GM21526 (cell line): ENCODE results near the gene BLZF1.
A peak's percentile ranks its signal among the peaks of the same experiment; 100 is the strongest.
"Not testable (repeated sequence)": the region's sequence is repeated elsewhere in the genome, so short reads cannot be mapped to it uniquely, and the experiment has no call there.

Experiments
- ATAC-seq: cut with Tn5 transposase; IDR thresholded peaks from one replicate; pipeline ENCODE4 v1.9.1; 2021; ENCODE audit warnings: moderate library complexity; ENCODE audit not compliant: unreplicated experiment, low FRiP score

The BLZF1 gene

GRCh38 chr1:169348383-169349036 lies 19.5 kb upstream of the BLZF1 start:
- ATAC-seq = no peak

- no peak for ATAC-seq
These were observed 7.6 kb upstream of the BLZF1 start for GRCh38 chr1:169360415-169360814.

GRCh38 chr1:169361281-169361680 lies 6.7 kb upstream of the BLZF1 start:
- ATAC-seq = no peak

- peak; percentile 28 for ATAC-seq
These were observed 4.8 kb upstream of the BLZF1 start for GRCh38 chr1:169363046-169363730.

- ATAC-seq = no peak
These were observed 3.0 kb upstream of the BLZF1 start for GRCh38 chr1:169364948-169365347.

- no peak for ATAC-seq
These were observed 804 bp upstream of the BLZF1 start for GRCh38 chr1:169367096-169367685.

GRCh38 chr1:169368406-169368769 lies 393 bp downstream of the BLZF1 start:
- no peak for ATAC-seq

GRCh38 chr1:169371404-169371803 lies 3.4 kb downstream of the BLZF1 start:
- no peak for ATAC-seq

- ATAC-seq = no peak
These were observed 13.2 kb downstream of the BLZF1 start for GRCh38 chr1:169381162-169381561.

GRCh38 chr1:169383449-169383848 lies 15.5 kb downstream of the BLZF1 start:
- no peak for ATAC-seq

GRCh38 chr1:169387399-169387798 lies 19.4 kb downstream of the BLZF1 start:
- ATAC-seq = no peak

- ATAC-seq = no peak
These were observed 22.3 kb downstream of the BLZF1 start for GRCh38 chr1:169390303-169390702.

- ATAC-seq = no peak
These were observed 24.4 kb downstream of the BLZF1 start for GRCh38 chr1:169392406-169392805.

- no peak for ATAC-seq
These were observed 28.0 kb downstream of the BLZF1 start for GRCh38 chr1:169395955-169396354.

GRCh38 chr1:169402578-169402977 lies 34.6 kb downstream of the BLZF1 start:
- not testable (repeated sequence) for ATAC-seq

- ATAC-seq = not testable (repeated sequence)
These were observed 40.3 kb downstream of the BLZF1 start for GRCh38 chr1:169408340-169408739.

- no peak for ATAC-seq
These were observed 47.0 kb downstream of the BLZF1 start for GRCh38 chr1:169414952-169415351.

GRCh38 chr1:169421309-169421708 lies 53.3 kb downstream of the BLZF1 start:
- ATAC-seq = no peak

GRCh38 chr1:169426174-169426705 lies 58.2 kb downstream of the BLZF1 start:
- no peak for ATAC-seq

GRCh38 chr1:169427081-169427641 lies 59.2 kb downstream of the BLZF1 start, which contains the start of gene CCDC181:
TSS of gene CCDC181 (minus strand) at chr1:169427474. CDS start at chr1:169424927, 2,547 bp downstream.
- no peak for ATAC-seq
